ENCODE measurements around the gene FRAS1.

- no peak for TF ChIP-seq CTCF (IDR thresholded peaks at IDR 0.05; ENCODE audit: poor library complexity, severe bottlenecking)
- TF ChIP-seq TAF1 (IDR thresholded peaks at IDR 0.05; ENCODE audit: low read depth), result no peak
- TF ChIP-seq SMC3 (conservative IDR thresholded peaks at IDR 0.05; ENCODE audit: poor library complexity), result no peak
- TF ChIP-seq EP300 (conservative IDR thresholded peaks at IDR 0.05; ENCODE audit: poor library complexity, severe bottlenecking), result no peak
- TF ChIP-seq RAD21 (conservative IDR thresholded peaks at IDR 0.05), result no peak
- no peak for TF ChIP-seq POLR2AphosphoS5 (IDR thresholded peaks at IDR 0.05)
Observed at GRCh38 chr4:78410225-78410624, 353.1 kb downstream of the FRAS1 start.

All from neural cell (in vitro differentiated cells).